Effector memory CD8-positive, alpha-beta T cell (primary cell): Measurements from ENCODE around the gene ZPBP2.
A peak's percentile ranks its signal among the peaks of the same experiment; 100 is the strongest.
"Not testable (repeated sequence)": the region's sequence is repeated elsewhere in the genome, so short reads cannot be mapped to it uniquely, and the experiment has no call there.

Source experiments
- ATAC-seq: fragments of 150-1000 bp; cut with Tn5 transposase; replicated peaks from 2 replicates; pipeline ENCODE4 v1.10.0; 2021; ENCODE audit warnings: mild to moderate bottlenecking, moderate library complexity
- DNase-seq, 3 experiments: peaks; one replicate each; pipeline ENCODE4 v3.0.0; 2021
- H3K27ac Mint-ChIP-seq, 2 donors: one replicate each; pipeline ENCODE4 v1.8.0; 2022; ENCODE audit warnings: mild to moderate bottlenecking in 2 of 2, mixed read lengths in 2 of 2, moderate library complexity in 2 of 2
- H3K27me3 Mint-ChIP-seq, 2 donors: one replicate each; pipeline ENCODE4 v1.8.0; 2022; ENCODE audit warnings: mixed read lengths in 2 of 2
- H3K36me3 Mint-ChIP-seq: one replicate; pipeline ENCODE4 v1.8.0; 2022; ENCODE audit warnings: mild to moderate bottlenecking, moderate library complexity, mixed read lengths; ENCODE audit not compliant: insufficient read depth
- H3K4me1 Mint-ChIP-seq, 2 donors: one replicate each; pipeline ENCODE4 v1.8.0; 2022; ENCODE audit warnings: low read depth in 2 of 2, mixed read lengths in 2 of 2
- H3K4me3 Mint-ChIP-seq, 2 donors: one replicate each; pipeline ENCODE4 v1.8.0; 2022; ENCODE audit warnings: mild to moderate bottlenecking in 2 of 2, mixed read lengths in 2 of 2, moderate library complexity in 2 of 2
- H3K9me3 Mint-ChIP-seq, 2 donors: one replicate each; pipeline ENCODE4 v1.8.0; 2022; ENCODE audit warnings: mixed read lengths in 2 of 2

Gene ZPBP2

DNA sequence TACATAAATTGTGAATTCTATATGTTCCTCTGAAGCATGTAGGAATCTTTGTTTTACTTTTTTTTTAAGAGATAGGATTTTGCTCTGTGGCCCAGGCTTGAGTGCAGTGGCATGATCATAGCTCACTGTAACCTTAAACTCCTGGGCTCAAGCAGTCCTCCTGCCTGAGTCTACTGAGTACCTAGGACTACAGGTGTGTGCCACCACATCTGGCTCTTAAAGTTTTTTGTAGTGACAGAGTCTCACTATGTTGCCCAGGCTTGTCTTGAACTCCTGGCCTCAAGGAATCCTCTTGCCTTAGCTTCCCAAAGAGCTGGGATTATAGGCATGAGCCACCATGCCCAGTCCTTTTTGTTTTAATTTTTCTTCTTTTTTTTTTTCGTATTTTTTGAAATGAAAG, 29.2 kb upstream of the ZPBP2 start:
- Mint-ChIP-seq H3K27ac (peak overlapping the region; percentile 74 to 82), H3K36me3 (peaks cover 22% of the 10 kb centered on the region), H3K27me3 (no peaks in the 10 kb centered on the region), H3K4me3 (no peak overlapping the region), H3K9me3 (peaks cover 0 to 3% of the 10 kb centered on the region in 2 donors), H3K4me1 (peaks cover 38 to 66% of the 10 kb centered on the region in 2 donors)
- ATAC-seq (no peak), DNase-seq (no peak)

DNA sequence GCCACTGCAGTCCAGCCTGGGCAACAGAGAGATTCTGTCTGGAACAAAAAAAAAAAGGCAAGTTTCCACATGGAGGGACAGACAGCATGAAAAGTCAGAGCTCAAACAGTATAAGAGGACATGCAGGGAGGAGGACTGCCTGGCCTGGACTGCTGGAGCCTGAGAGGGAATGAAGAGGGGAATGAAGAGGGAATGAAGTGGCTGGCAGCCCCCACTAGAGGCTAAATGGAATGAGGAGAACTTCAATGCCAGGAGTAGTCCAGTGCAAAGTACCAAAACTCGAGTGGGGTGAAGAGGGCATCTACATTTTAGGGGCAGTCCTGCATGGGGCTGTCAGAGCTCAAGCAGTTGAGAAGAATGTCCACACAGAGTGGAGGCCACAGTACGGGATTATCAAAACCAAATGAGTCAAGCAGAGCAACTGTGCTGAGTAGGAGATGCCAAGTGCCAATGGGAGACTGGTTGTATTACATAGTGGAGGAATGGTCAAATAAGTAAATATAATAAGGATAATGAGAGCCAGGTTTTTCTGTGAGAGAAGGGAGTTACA, 26.8 kb upstream of the ZPBP2 start:
- peaks cover 0 to 3% of the 10 kb centered on the region in 2 donors for H3K9me3 Mint-ChIP-seq

DNA sequence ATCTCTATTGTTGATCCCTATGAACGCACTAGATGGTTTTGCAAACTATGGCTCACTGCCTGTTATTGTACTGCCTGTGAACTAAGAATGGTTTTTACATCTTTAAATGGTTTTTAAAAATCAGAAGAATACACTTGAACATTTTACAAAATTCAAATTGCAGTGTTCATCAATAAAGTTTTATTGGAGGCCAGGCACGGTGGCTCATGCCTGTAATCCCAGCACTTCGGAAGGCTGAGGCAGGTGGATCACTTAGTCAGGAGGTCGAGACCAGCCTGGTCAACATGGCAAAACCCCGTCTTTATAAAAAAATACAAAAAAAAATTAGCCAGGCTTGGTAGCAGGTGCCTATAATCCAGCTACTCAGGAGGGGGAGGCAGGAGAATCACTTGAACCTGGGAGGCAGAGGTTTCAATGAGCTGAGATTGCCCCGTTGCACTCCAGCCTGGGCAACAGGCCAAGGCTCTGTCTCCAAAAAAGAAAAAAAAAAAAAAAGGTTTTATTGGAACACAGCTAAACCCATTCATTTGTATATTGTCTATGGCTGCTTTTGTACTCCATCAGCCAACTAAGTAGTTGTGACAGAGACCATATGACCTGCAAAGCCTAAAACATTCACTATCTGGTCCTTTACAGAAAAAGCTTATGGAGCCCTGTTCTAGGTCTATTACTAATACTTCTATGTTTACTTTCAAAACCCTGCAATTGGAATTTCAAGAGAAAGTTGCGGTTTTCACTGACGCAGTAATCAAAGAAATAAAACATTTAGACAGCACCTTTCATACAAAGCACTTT, 22.8 kb upstream of the ZPBP2 start:
- peaks cover 25% of the 10 kb centered on the region for H3K36me3 Mint-ChIP-seq
- no peaks in the 10 kb centered on the region for H3K9me3 Mint-ChIP-seq
- H3K4me3 Mint-ChIP-seq = no peak overlapping the region
- peaks cover 50 to 75% of the 10 kb centered on the region in 2 donors for H3K4me1 Mint-ChIP-seq
- ATAC-seq = peak; percentile 35
- H3K27me3 Mint-ChIP-seq = no peaks in the 10 kb centered on the region
- no peak for DNase-seq
- H3K27ac Mint-ChIP-seq = peak overlapping the region; percentile 10 to 64

More for the DNA sequence above, 26.8 kb upstream of the ZPBP2 start:
- ATAC-seq = no peak
- H3K27me3 Mint-ChIP-seq = no peaks in the 10 kb centered on the region
- H3K36me3 Mint-ChIP-seq = peaks cover 25% of the 10 kb centered on the region
- H3K4me1 Mint-ChIP-seq = peaks cover 35 to 65% of the 10 kb centered on the region in 2 donors
- H3K27ac Mint-ChIP-seq = peak overlapping the region in 1 of 2 donors; percentile 66
- no peak for DNase-seq
- peak overlapping the region in 1 of 2 donors; percentile 29 for H3K4me3 Mint-ChIP-seq

DNA sequence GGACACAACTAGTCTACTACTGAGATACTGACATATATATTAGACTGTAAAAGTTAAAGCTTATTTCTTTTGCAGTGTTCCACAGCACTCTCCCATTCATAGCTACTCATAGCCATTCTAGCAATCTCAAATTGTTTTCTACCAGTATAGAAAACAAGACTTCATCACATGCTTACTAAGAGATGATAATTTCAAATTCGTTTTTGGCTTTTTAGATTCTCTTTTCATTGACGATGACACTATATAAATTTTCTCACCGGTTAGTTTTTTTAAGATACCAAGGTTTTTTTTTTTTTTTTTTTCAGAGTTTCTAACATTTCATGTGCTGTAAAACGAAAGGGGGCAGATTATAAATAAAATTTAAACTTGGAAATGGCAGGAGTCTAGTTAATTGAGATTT, 21.8 kb upstream of the ZPBP2 start:
- Mint-ChIP-seq H3K36me3 (peaks cover 22% of the 10 kb centered on the region), H3K4me1 (peaks cover 45 to 68% of the 10 kb centered on the region in 2 donors), H3K27me3 (no peaks in the 10 kb centered on the region), H3K4me3 (peak overlapping the region; percentile 19 to 42), H3K9me3 (no peaks in the 10 kb centered on the region), H3K27ac (peak overlapping the region; percentile 57 to 64)
- ATAC-seq (no peak), DNase-seq (no peak)

DNA sequence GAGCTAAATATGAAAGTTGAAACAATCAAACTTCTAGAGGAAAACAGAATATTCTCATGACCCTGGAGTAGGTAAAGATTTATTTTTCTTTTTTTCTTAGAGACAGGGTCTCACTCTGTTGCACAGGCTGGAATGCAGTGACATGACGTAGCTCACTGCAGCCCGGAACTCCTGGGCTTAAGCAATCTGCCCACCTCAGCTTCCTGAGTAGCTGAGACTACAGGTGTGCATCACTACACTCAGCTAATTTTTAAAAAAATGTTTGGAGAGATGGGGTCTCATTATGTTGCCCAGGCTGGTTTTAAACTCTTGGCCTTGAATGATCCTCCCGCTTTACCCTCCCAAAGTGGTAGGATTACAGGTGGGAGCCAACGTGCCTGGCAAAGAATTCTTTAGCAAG, 19.4 kb upstream of the ZPBP2 start:
- Mint-ChIP-seq H3K27ac (peak overlapping the region; percentile 49 to 78), H3K27me3 (no peaks in the 10 kb centered on the region)

DNA sequence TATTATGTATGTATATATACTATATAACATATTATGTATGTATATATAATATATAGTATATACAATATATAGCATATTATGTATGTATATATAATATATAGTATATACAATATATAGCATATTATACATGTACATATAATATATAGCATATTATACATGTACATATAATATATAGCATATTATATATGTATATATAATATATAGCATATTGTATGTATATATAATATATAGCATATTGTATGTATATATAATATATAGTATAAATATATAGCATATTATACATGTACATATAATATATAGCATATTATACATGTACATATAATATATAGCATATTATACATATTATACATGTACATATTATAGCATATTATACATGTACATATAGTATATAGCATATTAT, 17.8 kb upstream of the ZPBP2 start:
- Mint-ChIP-seq H3K4me1 (peaks cover 40 to 67% of the 10 kb centered on the region in 2 donors), H3K36me3 (peaks cover 17% of the 10 kb centered on the region)
- H3K27ac Mint-ChIP-seq, H3K9me3 Mint-ChIP-seq, H3K4me3 Mint-ChIP-seq, H3K27me3 Mint-ChIP-seq, ATAC-seq, DNase-seq: not testable (repeated sequence)

More for the DNA sequence above, 19.4 kb upstream of the ZPBP2 start:
- peaks cover 24% of the 10 kb centered on the region for H3K36me3 Mint-ChIP-seq
- peak overlapping the region; percentile 24 to 52 for H3K4me3 Mint-ChIP-seq
- peaks cover 42 to 68% of the 10 kb centered on the region in 2 donors for H3K4me1 Mint-ChIP-seq
- no peak for DNase-seq
- peak; percentile 71 for ATAC-seq
- H3K9me3 Mint-ChIP-seq = no peaks in the 10 kb centered on the region

DNA sequence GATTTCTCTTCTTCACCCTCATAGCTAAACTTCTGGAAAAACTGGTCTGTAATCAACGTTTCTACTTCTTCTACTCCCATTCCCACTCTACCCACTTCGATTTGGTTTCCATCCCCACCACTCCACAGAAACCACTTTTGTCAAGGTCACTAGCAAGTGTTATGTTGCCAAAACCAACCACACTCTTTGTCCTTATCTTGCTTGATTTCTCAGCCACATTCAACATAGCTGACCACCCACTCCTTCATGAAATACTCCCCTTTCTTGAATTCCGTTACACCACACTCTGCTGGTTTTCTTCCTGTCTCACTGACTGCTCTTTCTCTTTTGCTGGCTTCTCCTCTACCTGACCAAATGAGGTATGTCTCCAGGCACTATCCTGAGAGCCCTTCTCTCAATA, 15.8 kb upstream of the ZPBP2 start:
- peak overlapping the region in 1 of 2 donors; percentile 38 for H3K4me3 Mint-ChIP-seq
- no peaks in the 10 kb centered on the region for H3K9me3 Mint-ChIP-seq
- DNase-seq (no peak), ATAC-seq (peak; percentile 51)
- no peaks in the 10 kb centered on the region for H3K27me3 Mint-ChIP-seq
- peaks cover 36 to 65% of the 10 kb centered on the region in 2 donors for H3K4me1 Mint-ChIP-seq
- H3K27ac Mint-ChIP-seq = peak overlapping the region; percentile 0 to 71
- H3K36me3 Mint-ChIP-seq = peaks cover 14% of the 10 kb centered on the region

DNA sequence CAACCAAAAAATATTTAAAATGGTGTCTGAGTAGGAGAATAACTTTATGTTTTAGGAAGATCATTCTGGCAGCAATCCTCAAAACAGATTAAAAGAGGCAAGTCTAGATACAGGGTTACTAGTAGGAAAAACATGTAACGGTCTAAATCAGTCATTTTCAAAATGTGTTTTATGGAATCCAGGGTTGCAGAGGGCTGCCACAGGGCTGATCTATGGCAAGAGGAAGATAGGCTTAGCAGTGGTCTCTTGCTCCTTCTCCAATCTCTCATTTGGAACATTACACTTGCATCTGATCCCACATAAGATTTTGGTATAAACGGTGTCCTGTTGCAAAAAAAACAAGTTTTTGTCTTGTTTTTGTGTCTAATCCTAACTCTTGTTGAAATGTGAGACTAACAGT, 13.1 kb upstream of the ZPBP2 start:
- Mint-ChIP-seq H3K4me3 (peak overlapping the region in 1 of 2 donors; percentile 4), H3K36me3 (peaks cover 12% of the 10 kb centered on the region), H3K27ac (peak overlapping the region in 1 of 2 donors; percentile 16), H3K4me1 (peaks cover 28 to 64% of the 10 kb centered on the region in 2 donors), H3K9me3 (no peaks in the 10 kb centered on the region), H3K27me3 (no peaks in the 10 kb centered on the region)
- ATAC-seq (no peak), DNase-seq (no peak)

DNA sequence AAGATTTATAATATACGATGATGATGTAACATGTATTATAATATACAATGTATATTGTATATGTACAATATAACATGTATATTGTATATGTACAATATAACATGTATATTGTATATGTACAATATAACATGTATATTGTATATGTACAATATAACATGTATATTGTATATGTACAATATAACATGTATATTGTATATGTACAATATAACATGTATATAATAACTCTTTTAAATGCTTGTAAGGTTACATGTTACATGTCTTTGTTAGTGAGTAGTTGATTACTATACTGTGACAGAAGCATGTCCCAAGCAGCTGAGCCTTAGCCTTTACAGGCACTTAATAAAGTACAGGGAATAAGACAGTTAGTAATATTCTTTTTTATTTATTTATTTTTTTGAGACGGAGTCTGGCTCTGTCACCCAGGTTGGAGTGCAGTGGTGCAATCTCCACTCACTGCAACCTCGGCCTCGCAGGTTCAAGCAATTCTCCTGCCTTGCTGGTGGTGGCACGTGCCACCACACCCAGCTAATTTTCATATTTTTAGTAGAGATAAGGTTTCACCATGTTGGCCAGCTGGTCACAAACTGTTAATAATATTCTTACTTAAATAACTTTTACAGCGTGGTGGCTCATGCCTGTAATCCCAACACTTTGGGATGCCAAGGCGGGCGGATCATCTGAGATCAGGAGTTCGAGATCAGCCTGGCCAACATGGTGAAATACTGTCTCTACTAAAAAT, 11.9 kb upstream of the ZPBP2 start:
- not testable (repeated sequence) for DNase-seq, H3K9me3 Mint-ChIP-seq, ATAC-seq, H3K4me3 Mint-ChIP-seq, H3K27ac Mint-ChIP-seq, H3K27me3 Mint-ChIP-seq
- peaks cover 12% of the 10 kb centered on the region for H3K36me3 Mint-ChIP-seq
- peaks cover 28 to 63% of the 10 kb centered on the region in 2 donors for H3K4me1 Mint-ChIP-seq

DNA sequence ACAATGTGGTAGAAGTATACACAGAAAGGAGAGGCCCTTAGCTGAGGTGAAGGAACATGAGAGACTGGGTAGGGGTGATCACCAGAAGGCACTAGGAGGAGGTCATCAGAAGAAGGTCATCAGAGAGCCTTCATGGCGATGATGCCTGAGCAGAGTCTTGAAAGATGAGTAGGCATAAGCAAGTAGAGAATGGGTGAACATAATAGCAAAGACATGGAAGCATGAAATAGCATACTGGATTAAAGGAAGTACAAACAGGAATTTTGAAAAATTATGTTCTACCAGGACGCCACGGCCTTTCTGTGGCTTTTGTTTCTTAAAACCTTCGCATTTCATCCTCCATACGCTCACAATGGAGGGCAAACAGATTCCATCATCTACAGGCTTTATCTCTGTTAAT, 6.8 kb upstream of the ZPBP2 start:
- Mint-ChIP-seq H3K9me3 (no peaks in the 10 kb centered on the region), H3K4me3 (peak overlapping the region; percentile 95 to 99), H3K36me3 (peaks cover 29% of the 10 kb centered on the region), H3K27me3 (no peaks in the 10 kb centered on the region), H3K27ac (peak overlapping the region; percentile 73 to 99), H3K4me1 (peaks cover 31 to 61% of the 10 kb centered on the region in 2 donors)
- no peak for ATAC-seq
- DNase-seq = no peak

DNA sequence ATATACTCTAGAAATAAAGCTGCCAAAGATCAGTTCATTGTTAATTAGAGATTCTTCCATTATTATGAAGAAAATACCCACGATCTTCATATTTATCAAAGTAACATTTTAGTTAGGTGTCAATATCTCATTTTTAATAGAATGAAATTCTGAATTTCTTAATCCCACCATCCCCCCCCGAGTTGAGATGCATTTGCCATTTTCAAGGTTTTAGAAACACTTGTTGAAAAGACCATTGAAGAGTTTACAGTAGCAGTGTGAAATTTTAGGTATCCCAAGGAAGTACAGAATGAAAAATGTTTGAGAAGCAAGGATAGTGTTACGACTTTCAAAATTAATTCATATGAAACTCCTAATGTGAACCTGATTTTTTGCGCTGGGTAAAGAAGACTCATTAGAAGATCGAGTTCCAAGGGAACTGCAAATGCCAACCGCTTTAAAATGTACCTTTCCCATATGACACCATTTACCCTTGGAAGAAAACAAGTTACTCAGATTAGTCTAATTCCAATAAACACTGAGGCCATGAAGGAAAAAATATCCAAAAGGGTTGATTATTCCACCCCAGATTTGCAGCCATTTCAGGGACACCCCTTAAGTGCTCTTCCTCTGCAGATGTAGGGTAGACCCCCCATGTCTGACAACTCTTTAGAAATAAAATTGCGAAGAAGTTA, 4.6 kb upstream of the ZPBP2 start:
- H3K9me3 Mint-ChIP-seq = no peaks in the 10 kb centered on the region
- DNase-seq = no peak
- H3K4me1 Mint-ChIP-seq = peaks cover 44 to 62% of the 10 kb centered on the region in 2 donors
- peak overlapping the region; percentile 95 to 99 for H3K4me3 Mint-ChIP-seq
- H3K36me3 Mint-ChIP-seq = peaks cover 35% of the 10 kb centered on the region
- no peaks in the 10 kb centered on the region for H3K27me3 Mint-ChIP-seq
- peak overlapping the region; percentile 98 to 99 for H3K27ac Mint-ChIP-seq
- peak; percentile 9 for ATAC-seq

DNA sequence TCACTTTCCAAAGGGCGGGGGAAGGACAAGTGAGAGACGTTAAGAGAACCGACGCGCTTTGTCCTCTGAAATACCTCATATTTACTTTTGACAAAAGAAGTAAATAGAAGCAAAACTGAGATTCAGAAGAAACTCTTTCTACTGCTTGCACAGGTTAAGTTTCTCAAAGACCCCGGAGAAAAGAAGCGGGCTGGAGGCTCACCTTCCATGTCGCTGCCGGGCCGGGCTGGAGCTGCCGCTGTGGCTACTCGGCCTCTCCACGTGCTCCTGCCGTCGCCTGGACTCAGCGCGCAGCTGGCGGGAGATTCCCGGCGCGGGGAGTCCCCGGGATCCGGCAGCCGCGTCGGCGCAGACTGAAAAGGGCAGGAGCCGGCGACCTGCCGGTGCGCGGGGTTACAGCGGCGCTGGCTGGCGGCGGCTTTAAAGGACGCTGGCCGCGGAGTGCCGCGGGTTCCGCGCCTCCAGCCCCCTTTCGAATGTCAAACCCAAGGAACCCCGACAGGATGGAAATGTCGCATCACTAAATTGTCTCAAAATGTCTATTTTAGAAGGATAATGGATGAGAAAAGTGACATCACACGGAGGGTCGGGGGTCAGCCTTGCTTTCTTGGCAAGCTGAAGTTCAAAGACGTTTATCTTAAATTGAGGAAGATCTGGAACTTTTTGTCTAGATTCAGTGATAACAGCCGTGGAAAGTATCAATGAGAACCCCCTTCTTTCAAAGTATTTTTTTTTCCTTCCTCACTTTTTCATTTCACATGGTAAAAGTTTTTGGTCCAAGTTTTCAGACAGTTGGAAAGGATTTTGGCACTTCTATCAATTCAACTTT, 3.9 kb upstream of the ZPBP2 start, which contains the start of gene IKZF3:
IKZF3 (minus strand) TSS at position 395 of the 829 bp plus-strand sequence; CDS start at position 209, 186 bp downstream.
- peak; percentile 76 for ATAC-seq
- Mint-ChIP-seq H3K27me3 (no peaks in the 10 kb centered on the region), H3K4me1 (peaks cover 44 to 58% of the 10 kb centered on the region in 2 donors), H3K36me3 (peaks cover 35% of the 10 kb centered on the region), H3K27ac (peak within 1 kb of the TSS; percentile 98 to 99), H3K4me3 (peak within 1 kb of the TSS; percentile 95 to 99), H3K9me3 (no peaks in the 10 kb centered on the region)
- peak; percentile 79 to 85 (median 80) for DNase-seq
